ENCODE data around the gene PAX4. TPM values are rescaled to one million over a fixed set of nuclear protein-coding genes. Genes with fewer than 3 reads are reported as not detected.
A peak's percentile ranks its signal among the peaks of the same experiment; 100 is the strongest.

Gene PAX4
- total and polyA plus RNA-seq, 9 of the 15 experiments (the other 6 are each of a cell fraction or from before 2014, with no cell fraction given) = not detected

GRCh38 chr7:127588019-127588696 lies 29.8 kb downstream of the PAX4 start, which contains the start of gene ARF5 (continued):
- no peak for TF ChIP-seq CHD7 (IDR thresholded peaks at IDR 0.05; ENCODE audit: low read depth, low read length)
- peak in 1 of 2 experiments; percentile 30; a peak in 1 of 4 replicates for TF ChIP-seq KDM1A (IDR thresholded peaks at IDR 0.05)
- peak; percentile 46; the same call in 1 of the 2 replicates for TF ChIP-seq SMAD4 (CRISPR knock-in tag; conservative IDR thresholded peaks at IDR 0.05)
- no peak for TF ChIP-seq ZNF324 (CRISPR knock-in tag; IDR thresholded peaks at IDR 0.05)
- TF ChIP-seq TFAP4 (CRISPR knock-in tag; IDR thresholded peaks at IDR 0.05; ENCODE audit: borderline replicate concordance) = no peak
- no peak for TF ChIP-seq ZNF253 (CRISPR knock-in tag; conservative IDR thresholded peaks at IDR 0.05)
- TF ChIP-seq MCM3 (IDR thresholded peaks at IDR 0.05) = no peak
- TF ChIP-seq CBX1 (IDR thresholded peaks at IDR 0.05; ENCODE audit: low read depth) = peak; percentile 45; the same call in 1 of the 2 replicates
- no peak for TF ChIP-seq HDGF (IDR thresholded peaks at IDR 0.05)
- peak; percentile 54 for TF ChIP-seq MBD2 (IDR thresholded peaks at IDR 0.05; ENCODE audit: borderline replicate concordance, low read depth)
- no peak for TF ChIP-seq IRF9 (tag; IDR thresholded peaks at IDR 0.05)
- TF ChIP-seq ZNF395 (CRISPR knock-in tag; IDR thresholded peaks at IDR 0.05) = peak; percentile 73; the same call in 1 of the 2 replicates
- peak; percentile 58 to 81; a peak in 2 of 4 replicates for TF ChIP-seq SIN3A (IDR thresholded peaks at IDR 0.05; ENCODE audit: borderline replicate concordance in 2 of 2, control insufficient read depth in 1 of 2, low read depth in 2 of 2, low read length in 2 of 2)

Measured in K562 (cell line).